HG03196 (cell line): ENCODE measurements around the gene KCNIP1.
"Not testable (repeated sequence)": the region's sequence is repeated elsewhere in the genome, so short reads cannot be mapped to it uniquely, and the experiment has no call there.

Source experiments
- ATAC-seq: cut with Tn5 transposase; IDR thresholded peaks from one replicate; pipeline ENCODE4 v1.9.1; 2021; ENCODE audit not compliant: unreplicated experiment

The KCNIP1 gene

DNA sequence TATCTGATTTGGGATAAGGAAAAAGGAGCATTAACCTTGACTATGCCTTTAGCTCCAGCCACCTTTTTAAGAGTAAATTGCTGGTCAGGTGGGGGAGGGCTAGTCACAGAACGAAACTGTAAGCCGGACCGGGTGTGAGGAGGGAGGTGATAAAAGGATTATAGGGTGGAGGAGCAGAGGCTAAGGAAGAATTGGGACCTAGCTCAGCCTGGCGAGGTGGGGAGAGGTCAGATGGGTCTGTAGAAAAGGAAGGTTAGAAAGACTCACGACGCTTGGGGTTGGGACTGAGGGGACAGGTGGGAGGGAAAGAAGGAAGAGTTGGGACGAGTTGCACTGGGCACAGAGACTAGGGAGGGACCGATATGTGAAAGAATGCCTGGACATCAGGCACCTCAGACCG, 262.0 kb downstream of the KCNIP1 start:
- ATAC-seq, result not testable (repeated sequence)

DNA sequence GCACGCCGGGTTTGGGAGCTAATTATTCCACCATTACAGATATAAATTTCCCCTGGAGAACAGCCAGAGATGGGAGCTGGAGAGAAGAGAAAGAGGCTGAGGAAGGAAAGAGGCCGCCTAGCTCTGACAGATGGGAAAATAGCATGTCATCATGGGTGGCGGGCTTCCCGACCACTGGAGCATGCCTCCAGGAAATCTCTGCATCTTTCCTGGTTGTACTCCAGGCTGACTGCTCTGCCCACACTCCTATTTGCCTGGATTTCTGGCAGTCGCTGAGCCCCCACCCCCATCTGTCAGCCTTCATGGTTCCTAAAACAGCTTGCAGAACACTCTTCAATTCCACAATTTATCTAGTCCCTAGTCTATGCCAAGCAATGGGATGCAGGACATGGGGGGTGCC, 265.4 kb downstream of the KCNIP1 start:
- no peak for ATAC-seq

DNA sequence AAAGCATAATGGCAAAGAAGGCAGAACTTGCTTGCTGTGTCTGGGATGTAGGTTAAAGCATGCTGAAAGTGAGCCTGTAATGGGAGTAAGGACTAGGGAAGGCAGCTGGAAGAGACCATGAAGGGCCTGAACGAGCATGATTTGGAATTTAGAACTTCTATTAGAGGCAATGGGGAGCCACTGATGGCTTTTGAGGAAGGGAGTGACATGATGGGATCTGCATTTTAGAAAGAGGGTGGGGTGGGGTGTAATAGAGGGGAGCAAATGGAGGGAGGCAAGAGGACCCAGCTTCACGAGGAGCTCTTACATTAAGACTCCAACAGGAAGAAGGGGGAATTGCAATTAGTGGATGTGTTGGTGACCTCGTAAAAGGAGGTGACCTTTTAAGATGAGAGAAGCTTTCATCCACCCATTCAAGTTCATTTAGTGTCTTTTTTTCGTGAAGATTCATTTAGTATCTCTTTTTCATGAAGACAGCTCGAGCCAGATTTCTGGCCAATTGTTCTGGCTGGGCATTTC, 266.1 kb downstream of the KCNIP1 start:
- no peak for ATAC-seq

DNA sequence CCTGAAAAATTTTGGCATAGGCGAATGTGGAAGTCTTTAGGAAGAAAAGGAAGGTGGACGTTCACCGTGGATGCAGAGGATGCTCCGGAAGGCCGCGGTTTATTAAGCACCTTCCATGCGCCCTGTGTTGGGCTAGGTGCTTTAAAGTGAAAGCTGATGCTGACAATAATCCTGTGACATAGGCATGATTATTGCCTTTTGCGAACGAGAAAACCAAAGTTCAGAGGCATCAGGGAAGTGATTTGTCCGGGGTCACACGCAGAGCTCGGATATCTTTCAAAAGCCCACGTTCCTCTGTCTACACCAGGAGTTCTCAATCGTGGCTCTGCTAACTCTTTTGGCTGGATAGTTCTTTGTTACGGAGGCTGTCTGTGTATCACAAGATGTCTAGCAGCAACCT, 267.7 kb downstream of the KCNIP1 start:
- no peak for ATAC-seq

DNA sequence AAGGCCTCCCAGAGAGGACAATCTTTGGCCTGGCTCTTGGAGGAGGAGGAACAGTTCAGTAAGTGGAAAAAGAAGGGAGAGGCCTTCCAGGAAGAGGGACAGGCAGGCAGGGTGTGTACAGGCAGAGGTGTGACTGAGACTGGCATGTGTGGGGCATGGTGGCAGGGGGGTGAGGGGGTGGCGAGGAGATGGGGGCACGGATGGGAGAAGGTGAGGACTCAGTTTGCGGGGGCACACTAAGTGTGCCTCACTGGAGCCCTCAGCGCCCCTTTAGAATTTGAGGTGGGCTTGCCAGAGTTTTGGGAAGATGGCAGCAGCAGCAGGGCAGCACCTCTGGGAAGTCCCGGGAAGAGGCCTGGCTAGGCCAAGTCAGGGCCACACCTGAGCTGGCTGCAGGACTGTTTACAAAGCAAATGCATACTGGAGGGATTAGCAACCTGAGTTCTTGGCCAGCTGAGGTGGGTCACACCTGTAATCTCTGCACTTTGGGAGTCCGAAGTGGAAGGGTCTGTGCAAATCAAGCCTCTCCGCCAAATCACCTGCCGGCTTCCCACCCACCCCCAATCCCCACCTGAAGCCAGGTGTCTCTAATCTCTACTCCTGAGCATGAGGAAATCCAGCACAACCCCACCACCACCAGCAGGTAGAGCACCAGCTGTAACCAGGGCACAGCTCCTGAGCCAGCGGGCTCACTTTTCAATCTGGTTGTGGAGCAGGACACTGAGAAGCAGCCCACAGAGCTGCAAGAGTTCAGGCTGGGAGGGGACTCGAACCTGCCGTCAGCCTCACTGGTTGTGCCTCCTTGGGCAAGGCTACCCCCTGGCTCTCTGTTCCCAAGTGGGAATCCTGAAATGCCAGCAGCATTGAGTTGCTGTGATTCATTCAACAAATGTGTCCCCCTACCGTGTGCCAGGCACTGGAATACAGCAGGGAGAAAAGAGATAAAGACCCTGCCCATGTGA, 269.5 kb downstream of the KCNIP1 start:
- no peak for ATAC-seq

DNA sequence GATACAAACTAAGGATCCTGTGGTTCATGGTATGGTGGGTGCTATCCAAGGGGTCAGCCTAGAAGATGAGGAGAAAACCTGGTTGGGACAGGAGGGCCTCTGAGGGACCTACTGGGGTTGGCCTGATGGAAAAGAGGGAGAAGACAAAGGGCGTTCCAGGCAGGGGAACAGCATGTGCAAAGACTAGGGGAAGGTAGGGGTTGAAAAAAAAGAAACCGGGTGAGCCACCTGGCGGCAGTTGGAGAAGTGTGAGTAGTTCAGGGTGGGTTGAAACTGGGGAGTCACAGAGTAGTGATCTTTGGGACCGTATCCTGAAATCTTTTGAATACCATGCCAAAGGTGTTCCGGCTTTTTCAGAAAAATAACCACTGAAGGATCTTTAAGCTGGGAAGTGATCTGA, 271.0 kb downstream of the KCNIP1 start:
- ATAC-seq, result no peak

DNA sequence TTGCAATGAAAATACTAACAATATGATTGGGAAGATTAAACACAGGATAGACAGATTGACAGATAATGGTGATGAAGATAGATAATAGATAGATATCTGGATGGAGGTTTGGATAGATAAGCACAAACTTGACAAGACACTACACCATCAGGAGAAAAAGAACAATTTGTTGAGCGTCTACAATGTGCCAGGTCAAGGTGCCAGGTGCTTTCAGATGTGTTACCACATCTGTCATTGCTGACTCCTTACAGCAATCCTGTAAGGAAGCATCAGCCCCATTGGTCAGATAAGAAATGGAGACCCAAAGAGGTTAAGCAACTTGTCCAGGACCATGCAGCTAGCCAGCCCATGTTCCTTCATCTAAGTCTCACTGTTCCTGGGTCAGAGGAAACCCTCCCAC, 278.1 kb downstream of the KCNIP1 start:
- no peak for ATAC-seq

DNA sequence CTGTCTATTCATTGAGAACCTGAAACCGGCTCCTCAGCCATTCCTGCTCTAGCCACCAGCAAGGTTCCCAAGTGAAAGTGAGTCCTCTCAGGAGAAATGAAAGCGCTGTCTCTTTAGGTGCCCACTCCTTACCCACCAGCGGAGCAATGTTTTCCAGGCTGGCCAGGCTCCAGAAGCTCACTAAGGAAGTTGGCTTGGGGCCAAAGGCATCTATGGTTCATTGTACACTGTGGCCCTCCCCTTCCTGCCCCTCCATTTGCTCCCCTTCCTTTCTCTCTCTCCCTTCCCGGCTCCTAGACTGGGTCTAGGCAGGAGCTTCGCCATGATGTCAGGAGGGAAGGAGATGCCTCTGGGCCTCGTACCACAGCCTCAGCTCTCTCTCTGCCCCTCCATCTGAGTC, 278.6 kb downstream of the KCNIP1 start:
- ATAC-seq, result no peak

DNA sequence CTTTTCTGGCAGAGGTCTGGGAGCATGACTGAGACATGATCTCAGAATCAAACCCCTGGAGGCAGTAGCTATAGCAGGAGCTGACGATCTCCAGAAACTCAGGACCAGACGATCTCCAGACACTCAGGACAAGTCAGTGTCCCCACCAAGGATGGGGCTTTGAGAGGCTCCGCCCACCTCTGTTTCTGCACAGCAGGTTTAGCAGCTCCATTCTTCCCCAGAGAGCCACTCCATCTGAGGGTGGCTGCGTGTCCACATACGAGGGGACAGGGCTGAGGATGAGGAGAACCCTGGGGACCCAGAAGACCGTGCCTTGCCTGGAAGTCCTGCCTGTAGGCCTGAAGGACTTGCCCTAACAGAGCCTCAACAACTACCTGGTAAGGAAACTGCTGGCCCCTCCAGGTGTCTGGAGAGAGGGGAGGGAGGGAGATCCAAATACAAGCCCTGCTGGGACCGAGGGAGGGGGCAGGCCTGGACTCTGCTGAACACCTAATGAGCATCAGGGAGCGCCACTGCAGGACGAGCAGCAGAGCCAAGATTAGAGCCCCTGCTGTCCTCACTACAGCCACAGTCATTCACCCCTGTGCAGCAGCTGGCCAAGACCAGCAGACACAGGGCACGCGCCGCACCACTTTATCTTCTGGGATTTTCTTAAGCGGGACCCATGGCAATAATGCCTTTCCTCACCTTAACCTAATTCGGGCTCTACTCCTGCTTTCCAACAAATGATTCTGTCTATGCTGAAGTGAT, 279.9 kb downstream of the KCNIP1 start, which contains the start of gene GABRP:
GABRP (plus strand) TSS at position 228 of the 750 bp plus-strand sequence. CDS start 4,891 bp downstream, outside the sequence.
- ATAC-seq, result no peak

DNA sequence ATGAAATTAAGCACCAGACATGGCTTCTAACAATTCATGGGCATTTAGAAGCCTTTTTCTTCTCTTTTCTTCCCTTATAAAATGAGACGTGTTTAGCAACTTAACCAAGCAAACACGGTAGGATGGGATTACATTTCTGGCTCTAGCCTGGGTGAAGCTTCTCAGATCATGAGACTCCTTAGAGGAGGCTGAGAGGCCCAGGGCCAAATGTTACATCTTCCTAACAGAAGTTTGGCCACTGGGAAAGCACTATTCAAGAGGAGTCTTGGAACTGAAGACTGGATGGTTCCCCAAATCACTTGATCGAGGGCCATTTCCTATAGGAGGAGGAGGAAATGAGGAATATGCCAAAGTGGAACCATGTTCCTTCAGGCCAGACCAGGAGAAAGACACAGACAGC, 281.6 kb downstream of the KCNIP1 start:
- ATAC-seq, result no peak
